Measurements from ENCODE around the gene GJA5. TPM values are rescaled to one million over a fixed set of nuclear protein-coding genes. Genes with fewer than 3 reads are reported as not detected.

Gene GJA5
- total RNA-seq, 2 experiments from 2014 or later: not detected

DNA sequence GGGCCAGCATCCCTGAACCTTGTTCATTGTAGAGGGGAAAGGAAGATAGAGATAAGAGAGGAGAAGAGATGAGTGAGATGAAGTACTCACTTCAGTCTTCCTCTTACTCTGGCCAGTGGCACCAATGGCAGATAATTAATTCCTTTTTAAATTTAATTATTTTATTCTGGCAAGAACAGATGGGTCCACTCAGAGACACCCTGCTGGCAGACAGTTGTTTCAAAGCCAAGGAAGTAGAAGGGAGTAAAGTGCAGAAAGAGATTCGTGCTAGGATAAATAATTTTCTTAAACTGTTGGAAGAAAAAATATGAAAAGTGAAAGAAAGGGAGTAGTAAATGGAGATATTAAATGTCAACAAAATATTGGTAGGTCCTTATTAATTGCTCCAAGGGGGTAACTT is 7.7 kb upstream of the GJA5 start:
- POLR2A ChIA-PET: no interaction called here
- CTCF ChIA-PET: no interaction called here

DNA sequence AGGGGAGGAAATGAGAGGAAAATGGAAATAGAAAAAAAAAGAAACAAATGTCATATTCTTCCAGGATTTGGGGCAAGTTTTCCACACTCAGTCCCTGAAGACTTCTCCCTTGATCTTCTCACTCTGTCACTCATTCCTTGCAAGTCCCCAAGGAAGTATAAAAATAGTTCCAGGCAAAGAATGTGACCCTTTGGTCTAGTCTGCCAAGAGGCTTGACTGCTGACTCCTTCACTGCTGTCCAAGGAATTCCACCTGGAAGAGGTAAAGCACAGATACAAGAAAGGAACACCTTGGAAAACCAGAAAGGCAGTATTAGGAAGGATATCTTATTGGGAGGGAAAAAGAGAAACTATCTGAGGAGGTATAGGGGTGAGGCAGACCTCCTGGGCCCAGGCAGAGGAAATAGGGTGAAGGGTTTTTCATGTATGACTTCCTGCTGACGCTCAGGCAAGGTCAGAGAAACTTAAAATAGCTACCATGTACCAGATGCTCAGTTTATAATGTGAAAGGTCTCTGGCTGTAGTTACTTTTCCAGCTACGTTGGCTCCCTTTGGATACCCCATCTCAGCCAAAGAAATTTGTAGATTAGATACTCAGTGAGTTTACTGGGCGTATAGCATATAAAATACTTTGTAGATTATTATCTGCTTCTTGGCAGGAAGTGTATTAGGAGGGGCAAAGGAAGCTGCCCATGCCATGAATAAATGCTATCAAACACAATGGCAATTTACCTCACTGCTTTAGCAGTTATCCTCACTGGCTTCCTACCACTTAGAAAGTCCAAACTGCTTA is 2.0 kb upstream of the GJA5 start:
- POLR2A ChIA-PET: no interaction called here
- CTCF ChIA-PET: interaction anchor here (0.8 kb wide), 1 partner anchor 82 kb away, joined by 4 read pairs; no protein-coding TSS in a partner anchor

DNA sequence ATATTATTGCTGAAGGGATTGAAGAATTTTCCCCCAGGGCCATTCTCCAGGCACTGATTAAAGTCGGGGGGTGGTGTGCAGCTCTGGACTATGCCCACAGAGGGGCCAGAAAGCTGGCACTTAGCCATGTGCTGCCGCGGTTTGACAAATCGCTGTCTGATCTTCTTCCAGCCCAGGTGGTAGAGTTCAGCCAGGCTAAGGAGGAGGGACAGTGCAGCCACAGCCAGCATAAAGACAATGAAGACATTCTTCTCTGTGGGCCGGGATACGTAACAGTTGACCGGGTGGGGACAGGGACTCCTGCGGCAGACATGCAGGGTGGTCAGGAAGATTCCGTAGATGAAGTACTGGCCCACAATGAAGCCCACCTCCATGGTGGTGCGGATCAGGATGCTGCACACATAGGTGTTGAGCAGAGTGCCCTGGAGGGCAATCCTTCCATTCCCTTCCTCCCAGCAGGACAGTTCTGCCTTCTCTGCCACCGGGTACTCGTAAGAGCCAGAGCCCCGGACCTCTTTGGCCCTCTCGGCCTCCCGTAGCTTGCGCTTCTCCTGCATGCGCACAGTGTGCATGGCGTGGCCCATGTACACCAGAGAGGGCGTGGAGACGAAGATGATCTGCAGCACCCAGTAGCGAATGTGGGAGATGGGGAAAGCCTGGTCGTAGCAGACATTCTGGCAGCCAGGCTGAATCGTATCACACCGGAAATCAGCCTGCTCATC is 1.9 kb downstream of the GJA5 start:
- CTCF ChIA-PET: no interaction called here

DNA sequence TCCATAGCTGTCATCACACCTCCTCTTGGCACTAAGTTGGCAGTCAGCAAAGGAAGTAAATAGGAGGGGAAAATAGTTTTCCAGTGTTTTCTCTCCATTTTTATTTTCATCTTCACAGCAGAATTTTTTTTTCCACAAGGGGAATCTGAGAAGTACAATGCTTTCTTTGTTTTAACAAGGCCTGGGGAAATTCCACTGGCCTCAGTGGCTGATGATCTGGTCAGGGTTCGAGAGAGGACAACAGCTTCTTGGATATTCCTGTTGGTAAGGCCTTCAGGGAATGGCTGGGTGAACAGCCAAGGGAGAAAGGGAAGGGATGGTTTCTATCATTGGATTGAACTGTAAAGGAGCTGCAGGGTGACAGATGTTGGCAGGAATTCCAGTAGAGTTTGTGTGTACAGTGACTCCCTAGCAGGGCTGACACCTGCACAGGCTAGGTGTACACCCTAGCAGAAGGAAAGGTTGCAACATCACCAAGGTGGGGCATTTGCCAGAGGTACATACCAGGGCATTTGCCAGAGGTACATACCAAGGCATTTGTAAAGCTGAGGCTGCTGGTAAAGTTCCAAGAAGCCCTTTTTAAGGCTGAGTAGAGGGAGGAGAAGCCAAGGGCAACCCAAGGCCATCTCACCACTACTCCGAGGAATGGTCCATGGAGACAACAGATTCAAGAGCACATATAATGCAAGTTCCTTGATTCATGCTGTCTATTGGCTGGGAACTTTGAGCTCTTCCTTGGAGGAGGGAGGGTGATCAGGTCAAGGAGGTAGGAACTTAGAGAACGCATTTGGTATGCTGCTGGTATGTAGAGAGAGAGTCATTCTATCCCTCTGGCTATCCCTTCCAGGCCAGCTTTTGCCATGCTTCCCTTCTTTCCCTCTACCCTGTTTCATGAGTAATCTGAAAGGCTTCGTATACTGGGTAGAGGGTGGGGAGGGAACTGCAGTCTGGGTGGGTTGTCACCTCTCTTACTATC is 3.1 kb downstream of the GJA5 start:
- POLR2A ChIA-PET: no interaction called here

More for the DNA sequence above, 1.9 kb downstream of the GJA5 start:
- POLR2A ChIA-PET: no interaction called here

DNA sequence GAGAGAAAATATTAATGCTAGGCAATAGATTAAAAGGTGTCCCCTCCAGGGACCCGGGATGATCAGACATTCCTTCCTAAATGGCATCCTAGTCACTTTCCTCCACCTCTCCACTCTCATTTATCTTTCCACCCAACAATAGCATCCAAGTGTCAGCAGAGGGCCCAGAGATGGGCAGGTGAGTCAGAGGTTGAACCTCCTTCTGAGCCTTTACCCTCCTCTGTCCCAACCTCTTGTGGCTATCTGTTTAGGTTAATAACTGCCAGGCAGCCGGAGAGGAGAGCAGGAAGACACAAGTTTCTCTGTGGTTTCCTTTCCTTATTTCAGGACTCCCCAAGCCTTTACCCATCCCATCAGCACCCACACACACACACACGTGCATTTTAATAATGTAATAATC is 4.1 kb downstream of the GJA5 start:
- ChIA-PET CTCF (no interaction called here), POLR2A (no interaction called here)

More for the DNA sequence above, 3.1 kb downstream of the GJA5 start:
- CTCF ChIA-PET: no interaction called here

DNA sequence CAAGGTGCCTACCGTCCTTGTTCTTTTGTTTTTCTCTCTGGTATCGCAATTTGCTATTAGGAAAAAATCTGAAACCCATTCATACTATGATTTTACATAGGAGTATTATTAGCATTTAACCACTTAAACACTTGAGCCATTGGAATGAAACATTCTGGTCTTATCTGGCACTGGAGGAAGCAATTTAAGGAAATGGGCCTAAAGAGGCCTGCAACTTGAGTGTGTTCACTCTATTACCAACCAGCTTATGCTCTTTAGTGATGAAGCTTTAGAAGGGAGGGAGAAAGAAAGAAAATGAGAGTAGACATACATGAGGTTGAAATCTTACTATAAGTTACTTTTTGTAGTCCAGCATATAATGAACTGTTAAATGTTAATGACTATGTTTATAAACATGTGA is 5.7 kb downstream of the GJA5 start:
- POLR2A ChIA-PET: no interaction called here

DNA sequence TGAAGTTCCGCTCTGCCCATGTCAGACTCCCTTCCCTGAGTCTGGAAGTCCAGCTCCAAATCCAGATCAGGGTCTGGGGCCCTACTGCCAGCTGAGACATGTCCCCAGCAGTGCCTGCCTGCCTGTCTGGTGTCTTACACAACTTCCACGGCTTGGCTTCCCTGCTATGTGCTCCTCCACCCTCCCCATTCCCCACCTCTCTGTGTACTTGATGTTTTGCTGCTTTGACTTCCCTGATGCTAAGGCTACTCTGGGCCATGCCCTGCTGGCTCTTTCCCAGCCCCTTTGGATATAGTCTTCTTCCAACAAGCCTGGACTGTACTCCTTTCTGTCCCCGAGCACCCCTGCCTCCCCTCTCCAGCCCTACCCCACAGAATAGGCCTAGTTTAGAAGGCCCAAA is 7.3 kb downstream of the GJA5 start:
- POLR2A ChIA-PET: no interaction called here
- CTCF ChIA-PET: no interaction called here

More for the DNA sequence above, 5.7 kb downstream of the GJA5 start:
- CTCF ChIA-PET: interaction anchor here (0.7 kb wide), 1 partner anchor 44 kb away, joined by 3 read pairs; no protein-coding TSS in a partner anchor

DNA sequence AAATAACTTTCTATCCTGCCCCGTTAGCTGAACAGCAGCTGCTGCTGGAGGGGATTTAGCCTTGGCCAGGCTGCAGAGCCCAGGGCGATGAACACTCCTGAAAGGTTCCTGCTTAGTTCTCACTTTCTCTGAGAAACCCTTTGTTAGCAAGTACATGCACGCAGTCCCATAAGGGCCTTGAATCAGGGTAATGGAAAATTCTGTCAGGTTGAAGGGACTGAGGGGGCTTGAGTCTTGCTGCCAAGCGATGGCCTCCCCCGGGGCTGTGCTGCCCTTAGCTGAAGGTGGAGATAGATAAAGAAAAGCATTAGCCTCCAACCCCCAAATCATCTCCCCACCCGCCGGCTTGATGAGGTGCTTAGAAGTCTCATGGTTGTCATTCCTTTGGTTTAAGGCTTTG is 7.9 kb downstream of the GJA5 start:
- ChIA-PET CTCF (no interaction called here), POLR2A (no interaction called here)

DNA sequence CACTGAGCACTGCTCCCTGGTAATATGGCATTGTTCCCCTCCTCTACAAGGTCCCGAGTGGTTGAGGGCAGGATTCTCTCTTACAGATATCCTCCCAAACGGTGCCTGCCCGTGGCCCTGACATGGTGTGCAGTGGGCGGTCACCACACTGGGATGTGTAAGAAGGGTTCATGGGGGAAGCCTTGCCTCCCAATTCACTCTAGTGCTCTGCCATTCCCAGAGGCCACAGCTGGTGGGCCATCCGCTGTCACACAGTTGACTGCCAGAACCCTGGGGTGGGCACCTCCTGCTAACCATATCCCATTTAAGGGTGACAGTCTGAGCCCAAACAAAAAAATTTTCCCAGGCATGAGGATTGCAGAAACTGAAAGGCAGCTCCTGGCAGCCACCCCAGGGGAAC is 9.1 kb downstream of the GJA5 start:
- POLR2A ChIA-PET: no interaction called here
- CTCF ChIA-PET: no interaction called here

DNA sequence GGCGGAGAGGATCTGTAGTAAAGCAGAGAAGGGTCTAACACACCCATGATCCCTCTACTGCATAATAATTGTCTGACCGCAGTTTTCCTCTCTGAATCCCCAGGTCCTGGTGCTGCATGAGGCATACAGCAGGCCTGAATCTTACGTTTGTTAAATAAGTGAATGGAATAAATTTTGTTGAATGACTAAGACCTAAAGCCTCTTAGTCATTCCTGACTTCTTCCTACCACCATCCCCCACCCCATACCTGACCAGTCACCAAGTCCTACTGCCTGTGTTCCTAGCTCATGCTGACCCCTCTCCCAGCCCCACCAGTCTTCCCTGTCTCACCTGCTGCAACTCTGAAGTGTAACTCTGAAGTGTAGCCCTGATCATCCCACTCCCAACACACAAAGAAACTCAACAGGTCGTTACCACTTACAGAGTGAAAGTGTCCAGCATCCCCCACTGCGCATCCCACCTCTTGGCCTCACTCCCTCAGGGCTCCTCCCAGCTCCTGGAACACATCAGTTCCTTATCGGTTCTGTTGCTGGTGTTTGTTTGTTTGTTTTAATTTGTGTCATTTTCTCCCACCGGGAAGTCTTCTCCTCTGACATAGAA is 9.7 kb downstream of the GJA5 start:
- POLR2A ChIA-PET: no interaction called here
- CTCF ChIA-PET: no interaction called here

DNA sequence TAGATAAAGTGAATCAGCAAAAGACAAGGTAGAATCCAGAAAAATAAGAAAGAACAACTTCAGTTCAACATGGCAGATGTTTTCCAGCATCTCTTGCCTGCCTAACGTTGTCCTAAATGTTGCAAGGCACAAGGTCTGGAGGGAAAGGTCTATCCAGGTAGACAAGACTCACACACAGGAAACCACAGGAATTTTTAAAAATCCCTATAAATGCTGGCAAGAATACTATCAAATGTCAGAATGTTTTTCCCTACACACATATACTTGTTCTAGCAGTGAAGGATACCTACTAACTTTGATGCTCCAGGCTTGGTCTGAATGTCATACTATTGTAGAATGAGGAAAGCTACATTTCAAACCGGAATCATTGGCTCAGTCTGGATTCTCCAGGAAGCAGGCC is 10.6 kb downstream of the GJA5 start:
- ChIA-PET POLR2A (no interaction called here), CTCF (no interaction called here)

DNA sequence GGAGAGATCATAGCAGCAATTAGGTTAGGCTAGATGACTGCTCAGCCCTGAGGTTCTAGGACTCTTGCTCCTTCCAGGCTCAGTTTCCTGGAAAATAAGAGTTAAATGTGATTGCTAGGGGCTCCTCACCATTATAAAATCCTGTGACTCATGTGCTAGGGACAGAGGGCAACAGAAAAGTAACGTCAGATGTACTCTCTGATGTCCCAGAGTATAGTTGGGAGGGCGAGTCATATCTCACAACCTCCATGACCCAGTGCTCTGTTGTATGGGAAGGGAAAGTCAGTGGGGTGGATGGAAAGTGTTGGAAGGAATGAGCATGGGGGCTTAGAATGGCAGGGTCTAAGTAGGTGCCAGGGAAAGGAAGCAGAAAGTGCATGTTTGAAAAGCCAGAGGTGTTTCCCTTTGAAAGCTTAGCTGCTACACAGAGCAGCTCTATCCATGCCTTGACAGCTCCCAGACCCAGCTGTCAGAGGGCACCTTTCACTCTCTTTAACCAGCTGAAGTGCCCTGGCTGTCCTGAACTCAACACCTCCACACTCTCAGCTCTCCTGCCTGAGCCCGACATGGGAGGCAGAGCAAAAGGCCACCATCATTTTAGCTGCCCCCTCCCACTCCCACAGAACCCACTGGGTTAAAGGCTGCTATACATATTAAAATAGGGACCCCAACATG is 11.6 kb downstream of the GJA5 start:
- ChIA-PET POLR2A (no interaction called here), CTCF (no interaction called here)

DNA sequence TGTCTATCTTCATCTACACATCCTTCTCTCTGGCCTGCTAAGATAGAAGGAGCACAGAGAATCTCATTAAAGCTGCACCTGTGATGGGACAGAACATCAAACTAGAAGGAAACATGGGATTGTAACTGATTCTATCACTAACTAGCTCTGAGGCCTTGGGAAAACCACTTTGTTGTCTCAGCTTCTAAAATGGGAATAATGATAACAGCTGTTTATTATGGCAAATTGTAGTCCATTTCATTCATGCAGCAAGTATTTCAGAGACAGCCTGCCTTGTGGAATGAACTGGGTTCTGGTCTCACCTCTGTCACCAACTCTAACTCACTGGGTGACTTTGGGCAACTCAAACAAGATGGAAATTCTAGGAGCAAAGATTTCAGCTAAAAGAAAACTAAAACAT is 12.4 kb downstream of the GJA5 start:
- POLR2A ChIA-PET: no interaction called here

DNA sequence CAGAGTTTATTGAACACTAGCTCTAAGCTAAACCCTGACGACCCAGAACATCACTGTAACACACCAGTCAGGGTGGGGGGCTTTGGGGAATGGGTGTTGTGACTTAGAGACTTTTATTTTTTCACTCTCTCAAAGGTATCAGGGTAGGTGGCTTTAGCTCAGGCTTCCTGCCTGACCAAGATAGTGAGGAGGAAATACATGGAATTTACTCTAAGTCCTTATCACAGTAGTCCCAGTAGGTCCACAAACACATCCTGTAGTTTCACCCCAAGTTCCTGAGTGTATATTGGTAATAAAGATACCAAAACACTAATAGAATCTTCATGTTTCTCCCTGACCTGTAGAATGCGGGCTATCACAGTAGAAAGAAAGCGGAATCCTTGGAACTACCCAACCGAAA is 15.1 kb downstream of the GJA5 start:
- ChIA-PET CTCF (no interaction called here), POLR2A (no interaction called here)

More for the DNA sequence above, 12.4 kb downstream of the GJA5 start:
- CTCF ChIA-PET: no interaction called here

DNA sequence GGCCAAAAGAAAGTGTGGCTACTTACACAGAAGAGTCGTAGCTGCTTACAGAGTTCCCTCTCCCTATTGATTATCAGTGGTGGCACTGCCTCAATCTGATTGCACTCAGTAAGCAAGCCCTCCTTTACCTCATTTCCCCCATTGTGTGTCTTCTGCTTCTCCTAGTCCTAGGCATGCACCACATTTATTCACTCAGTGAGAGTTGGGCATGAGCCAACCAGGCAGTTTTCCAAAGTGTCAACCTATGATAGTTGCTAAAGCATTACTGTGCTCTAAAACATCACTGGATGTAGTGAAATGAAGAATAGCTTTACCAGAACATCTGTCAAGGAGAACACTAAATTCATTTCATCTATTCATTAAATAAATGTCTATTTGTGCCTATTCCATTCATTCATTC is 19.3 kb downstream of the GJA5 start:
- CTCF ChIA-PET: no interaction called here
- POLR2A ChIA-PET: no interaction called here

DNA sequence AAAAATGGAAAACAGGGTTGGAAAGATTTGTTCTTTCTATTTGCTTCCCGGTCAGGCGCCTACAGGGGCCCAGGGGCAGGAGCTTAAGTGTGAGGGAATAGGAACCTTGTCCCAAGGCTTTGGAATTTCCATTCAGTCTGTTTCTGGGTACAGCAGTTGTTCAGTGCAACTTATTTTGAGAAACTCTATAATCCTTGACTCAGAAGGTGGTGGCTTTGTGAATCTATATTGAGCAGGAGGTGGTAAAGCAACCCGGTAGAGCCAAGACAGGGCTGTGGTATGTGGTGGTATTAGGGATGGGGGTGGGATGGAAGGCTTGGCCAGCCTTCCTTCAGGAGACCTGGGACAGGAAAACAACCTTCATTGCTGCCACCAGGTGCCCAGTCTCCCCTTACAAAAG is 20.0 kb downstream of the GJA5 start:
- POLR2A ChIA-PET: no interaction called here

DNA sequence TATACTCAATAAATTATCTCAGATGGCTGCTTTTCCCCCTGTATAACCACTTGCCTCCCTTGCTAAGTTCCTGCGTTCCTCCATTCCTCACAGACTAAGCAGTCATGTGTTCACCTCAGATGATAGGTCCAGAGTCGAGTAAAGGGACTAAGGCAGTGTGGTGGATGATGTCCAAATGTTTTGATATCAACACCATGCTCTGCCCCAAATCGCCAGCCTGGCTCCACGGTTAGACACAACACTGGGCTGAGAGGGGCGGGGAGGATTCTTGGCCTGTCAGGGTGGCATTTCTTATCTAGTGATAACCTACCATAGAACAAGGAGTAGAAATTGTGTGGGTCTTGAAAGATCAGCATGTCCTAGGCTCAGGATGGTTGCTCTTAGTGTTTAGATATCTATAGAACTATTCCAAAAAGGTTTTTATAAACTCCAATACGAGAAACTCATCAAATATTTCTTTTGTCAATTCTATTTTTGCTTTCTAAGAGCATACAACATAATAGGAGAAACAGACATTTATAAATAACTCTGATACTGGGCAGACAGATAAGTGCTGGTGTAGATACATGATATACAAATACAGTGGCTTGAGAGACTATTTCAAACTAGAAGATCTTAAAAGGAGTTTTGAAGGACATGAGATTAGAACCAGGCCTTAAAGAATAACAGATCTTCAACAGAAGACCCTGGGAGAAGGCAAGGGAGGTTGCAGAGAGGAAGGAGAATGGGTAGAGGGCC is 21.5 kb downstream of the GJA5 start:
- CTCF ChIA-PET: no interaction called here
- POLR2A ChIA-PET: no interaction called here

More for the DNA sequence above, 20.0 kb downstream of the GJA5 start:
- CTCF ChIA-PET: no interaction called here

DNA sequence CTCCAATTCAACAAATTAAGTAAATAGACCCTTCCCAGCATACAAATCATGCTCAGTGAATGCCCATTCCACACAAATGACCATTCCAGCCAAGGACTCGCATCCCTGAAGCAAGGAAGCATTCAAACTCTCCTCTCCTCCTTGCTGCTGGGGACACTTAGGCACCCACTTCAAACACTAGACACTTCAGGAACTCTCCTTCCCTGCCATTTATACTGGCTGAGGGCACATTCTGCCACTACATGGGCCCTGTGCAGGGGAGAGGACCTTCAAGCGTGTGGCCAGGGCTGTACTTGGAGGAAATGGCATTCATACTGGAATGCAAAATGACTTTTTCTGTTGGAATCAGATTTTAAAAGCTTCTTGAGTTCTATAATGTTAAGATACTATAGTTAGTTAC is 22.3 kb downstream of the GJA5 start:
- ChIA-PET POLR2A (no interaction called here), CTCF (no interaction called here)

DNA sequence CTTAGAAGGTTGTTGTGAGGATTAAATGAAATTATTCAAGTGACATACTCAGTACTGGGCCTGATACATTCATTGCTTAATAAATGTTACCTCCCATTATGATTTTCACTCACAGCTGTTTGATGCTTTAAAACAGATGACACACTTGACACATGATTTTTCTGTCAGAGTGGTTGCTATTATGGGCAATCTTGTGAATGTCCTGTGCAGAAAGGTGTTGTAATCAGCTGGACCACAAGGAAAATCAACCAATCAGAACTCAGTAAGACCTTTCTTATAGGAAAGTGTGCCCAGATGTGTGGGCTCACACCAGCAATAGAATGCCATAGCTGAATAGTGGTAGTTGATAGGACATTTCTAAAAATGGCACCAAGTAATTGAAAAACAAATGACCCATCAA is 23.5 kb downstream of the GJA5 start:
- ChIA-PET POLR2A (no interaction called here), CTCF (no interaction called here)
